ENCODE results near the gene ZNF598.

DNA sequence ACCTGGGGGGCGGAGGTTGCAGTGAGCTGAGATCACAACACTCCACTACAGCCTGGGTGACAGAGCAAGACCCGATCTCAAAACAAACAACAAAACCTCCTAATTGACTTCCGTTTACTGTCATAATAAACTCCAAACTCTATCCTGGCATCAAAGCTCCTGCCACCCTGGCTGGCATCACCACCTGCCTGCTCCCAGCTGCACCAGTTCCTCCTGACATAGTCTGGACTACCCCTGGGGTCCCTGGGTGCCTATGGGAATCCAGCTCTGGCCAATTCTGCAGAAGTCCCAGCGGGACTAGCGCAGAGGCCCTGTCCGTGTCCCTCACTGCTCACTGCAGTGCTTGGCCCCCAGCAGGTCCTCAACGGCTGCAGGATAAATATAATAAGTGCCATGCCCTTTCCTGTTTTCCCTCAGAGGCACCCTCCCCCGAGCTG is 37.3 kb upstream of the ZNF598 start:
- TF ChIP-seq CTCF (IDR thresholded peaks at IDR 0.05; ENCODE audit: low read depth, low read length, poor library complexity, severe bottlenecking) (no peak), EZH2phosphoT487 (IDR thresholded peaks at IDR 0.05; ENCODE audit: borderline replicate concordance, low read length) (no peak)
